ENCODE data around the gene SIGLEC5.

The SIGLEC5 gene

GRCh38 chr19:51564791-51565190 is 65.4 kb downstream of the SIGLEC5 start:
- DNase-seq: no peak
- intact Hi-C loops (cut with DNase I): no loop called here

Measured in head of caudate nucleus (tissue), 42 donors.